Gastroesophageal sphincter (tissue), 4 donors: Measurements from ENCODE around the gene CLCN2. TPM values are rescaled to one million over a fixed set of nuclear protein-coding genes. Genes with fewer than 3 reads are reported as not detected.
A peak's percentile ranks its signal among the peaks of the same experiment; 100 is the strongest.

Experiments
- ATAC-seq: fragments of 150-250 bp; one replicate; pipeline ENCODE4 v1.9.1; 2016; ENCODE audit warnings: mild to moderate bottlenecking, moderate library complexity
- H3K27ac ChIP-seq, 4 donors: fragments of 200-600 bp; sonication (generic) in 3 of 4; 1 replicate in 3 of 4; 2 replicates in 1 of 4; pipeline ENCODE4 v1.5.1; 2016 to 2019
- H3K27me3 ChIP-seq: fragments of 200-600 bp; sonication (generic); one replicate; pipeline ENCODE4 v1.5.1; 2019
- H3K36me3 ChIP-seq, 2 donors: fragments of 200-600 bp; sonication (generic); one replicate each; pipeline ENCODE4 v1.5.1; 2019; ENCODE audit warnings: control low read depth in 1 of 2
- H3K4me1 ChIP-seq, 3 donors: fragments of 200-600 bp; sonication (generic); 1 replicate in 2 of 3; 2 replicates in 1 of 3; pipeline ENCODE4 v1.5.1; 2016 to 2019; ENCODE audit warnings: control low read depth in 2 of 3
- H3K4me3 ChIP-seq, 2 donors: fragments of 200-600 bp; sonication (generic); one replicate each; pipeline ENCODE4 v1.5.1; 2019; ENCODE audit warnings: mild to moderate bottlenecking in 1 of 2, moderate library complexity in 1 of 2
- H3K9me3 ChIP-seq, 3 donors: fragments of 200-600 bp; sonication (generic); one replicate each; pipeline ENCODE4 v1.5.1; 2017 to 2019; ENCODE audit warnings: control low read depth in 2 of 3
- CTCF ChIP-seq, 4 experiments: fragments of 200-600 bp in 2 of 4; fragments of 450-650 bp in 2 of 4; sonication (generic) in 1 of 4; IDR thresholded peaks; one replicate each; pipeline ENCODE4 v1.5.1; 2017 to 2019; ENCODE audit warnings: antibody characterized with exemption in 4 of 4, mild to moderate bottlenecking in 2 of 4, moderate library complexity in 2 of 4
- EP300 ChIP-seq: sonication (generic); formaldehyde crosslinking; IDR thresholded peaks from one replicate; pipeline ENCODE4 v1.6.1; 2017; ENCODE audit warnings: antibody characterized with exemption, mild to moderate bottlenecking
- POLR2A ChIP-seq, 2 donors: fragments of 450-650 bp; IDR thresholded peaks; one replicate each; pipeline ENCODE4 v1.6.1; 2017; ENCODE audit warnings: antibody characterized with exemption in 2 of 2, mild to moderate bottlenecking in 2 of 2, moderate library complexity in 1 of 2
- POLR2AphosphoS5 ChIP-seq: sonication (generic); formaldehyde crosslinking; IDR thresholded peaks from one replicate; pipeline ENCODE4 v1.6.1; 2017; ENCODE audit warnings: antibody characterized with exemption
- WGBS, 2 donors: methylation state at CpG; one replicate each; pipeline ENCODE4 v1.1.5; 2018; ENCODE audit warnings: low coverage in 1 of 2; 5-methylcytosine and 5-hydroxymethylcytosine counted together
- total RNA-seq, 4 donors: library from RNA; depleted of rRNA; stranded (reverse); fragments of >200 nt; gene quantifications; one replicate each; pipeline ENCODE4 v1.1.0, GENCODE V29; 2016

Gene CLCN2
- total RNA-seq, 4 donors from 2014 or later = 2.0 to 6.8 (median 2.3) TPM

GRCh38 chr3:184360070-184360928 lies 1.1 kb downstream of the CLCN2 start:
- Histone ChIP-seq H3K9me3 (no peaks in the 10 kb centered on the region), H3K4me1 (peaks cover 3 to 48% (median 16%) of the 10 kb centered on the region in 3 donors), H3K27me3 (no peaks in the 10 kb centered on the region), H3K27ac (peak overlapping the region in 3 of 4 donors; percentile 95 to 100 (median 98)), H3K36me3 (peaks cover 0 to 36% of the 10 kb centered on the region in 2 donors), H3K4me3 (peak overlapping the region in 1 of 2 donors; percentile 92)
- 69 to 71% methylated on average over 7 to 9 of the region's 12 CpGs for WGBS, 2 donors
- ATAC-seq = no peak
- TF ChIP-seq POLR2AphosphoS5 = no peak

GRCh38 chr3:184359610-184360009 lies 1.8 kb downstream of the CLCN2 start:
- Histone ChIP-seq H3K9me3 (no peaks in the 10 kb centered on the region), H3K27me3 (no peaks in the 10 kb centered on the region), H3K4me3 (no peak overlapping the region), H3K4me1 (peaks cover 3 to 43% (median 16%) of the 10 kb centered on the region in 3 donors), H3K27ac (no peak overlapping the region), H3K36me3 (peaks cover 0 to 37% of the 10 kb centered on the region in 2 donors)
- no peak for ATAC-seq
- no peak for TF ChIP-seq CTCF (IDR thresholded peaks at IDR 0.05)
- no peak for TF ChIP-seq EP300
- no peak for TF ChIP-seq POLR2A (IDR thresholded peaks at IDR 0.05)
- no peak for TF ChIP-seq POLR2AphosphoS5
- WGBS, 2 donors = 14 to 55% methylated on average over 2 to 4 of the region's 9 CpGs

- 60% methylated on average over 1 of the region's 14 CpGs; no CpG with 5 or more reads in 1 of the 2 donors for WGBS, 2 donors
- peaks cover 3 to 41% (median 14%) of the 10 kb centered on the region in 3 donors for H3K4me1 ChIP-seq
- H3K36me3 ChIP-seq = peaks cover 0 to 37% of the 10 kb centered on the region in 2 donors
- ATAC-seq = no peak
- H3K27me3 ChIP-seq = no peaks in the 10 kb centered on the region
- H3K9me3 ChIP-seq = no peaks in the 10 kb centered on the region
- H3K4me3 ChIP-seq = no peak overlapping the region
- no peak overlapping the region for H3K27ac ChIP-seq
- TF ChIP-seq EP300 (no peak), CTCF (IDR thresholded peaks at IDR 0.05) (no peak), POLR2A (IDR thresholded peaks at IDR 0.05) (no peak), POLR2AphosphoS5 (no peak)
These were observed 2.5 kb downstream of the CLCN2 start for GRCh38 chr3:184358921-184359350.

- Histone ChIP-seq H3K36me3 (peaks cover 0 to 41% of the 10 kb centered on the region in 2 donors), H3K27ac (no peak overlapping the region), H3K9me3 (no peaks in the 10 kb centered on the region), H3K4me3 (no peak overlapping the region), H3K27me3 (no peaks in the 10 kb centered on the region), H3K4me1 (peaks cover 3 to 35% (median 10%) of the 10 kb centered on the region in 3 donors)
- no peak for ATAC-seq
- no peak for TF ChIP-seq POLR2AphosphoS5
- TF ChIP-seq POLR2A (IDR thresholded peaks at IDR 0.05) = no peak
- no peak for TF ChIP-seq EP300
- TF ChIP-seq CTCF (IDR thresholded peaks at IDR 0.05) = no peak
- 88 to 100% methylated on average over 3 to 7 of the region's 12 CpGs for WGBS, 2 donors
These were observed 3.2 kb downstream of the CLCN2 start for GRCh38 chr3:184358124-184358767.

GRCh38 chr3:184357248-184358123 lies 3.9 kb downstream of the CLCN2 start:
- H3K4me1 ChIP-seq = peaks cover 3 to 34% (median 10%) of the 10 kb centered on the region in 3 donors
- no peaks in the 10 kb centered on the region for H3K27me3 ChIP-seq
- no peaks in the 10 kb centered on the region for H3K9me3 ChIP-seq
- no peak overlapping the region for H3K4me3 ChIP-seq
- peaks cover 0 to 49% of the 10 kb centered on the region in 2 donors for H3K36me3 ChIP-seq
- H3K27ac ChIP-seq = no peak overlapping the region
- no peak for TF ChIP-seq CTCF (IDR thresholded peaks at IDR 0.05)
- TF ChIP-seq EP300 = no peak
- no peak for TF ChIP-seq POLR2AphosphoS5
- TF ChIP-seq POLR2A (IDR thresholded peaks at IDR 0.05) = no peak
- WGBS, 2 donors = 100% methylated on average over 3 of the region's 24 CpGs; no CpG with 5 or more reads in 1 of the 2 donors
- no peak for ATAC-seq
